NCI-H1417 (cell line): Measurements from ENCODE around the gene ZSCAN4.

Experiments
- DNase-seq, 3 experiments: peaks; one replicate each; lab custom pipeline; 2025; lab: John Stamatoyannopoulos, UW

The ZSCAN4 gene

DNA sequence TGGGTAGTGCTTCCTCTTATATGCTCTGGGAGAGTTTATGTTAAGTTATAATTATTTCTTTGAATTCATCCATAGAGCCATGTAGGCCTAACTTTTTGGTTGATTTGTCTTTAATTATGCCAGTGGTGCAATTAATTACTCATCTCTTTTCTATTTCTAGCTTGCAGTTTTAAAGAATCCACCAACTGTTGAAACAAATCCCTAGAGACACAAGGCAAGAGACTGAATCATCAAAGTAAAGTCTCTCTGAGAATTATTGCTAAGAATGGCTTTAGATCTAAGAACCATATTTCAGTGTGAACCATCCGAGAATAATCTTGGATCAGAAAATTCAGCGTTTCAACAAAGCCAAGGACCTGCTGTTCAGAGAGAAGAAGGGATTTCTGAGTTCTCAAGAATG is 7.1 kb downstream of the ZSCAN4 start:
- no peak for DNase-seq

DNA sequence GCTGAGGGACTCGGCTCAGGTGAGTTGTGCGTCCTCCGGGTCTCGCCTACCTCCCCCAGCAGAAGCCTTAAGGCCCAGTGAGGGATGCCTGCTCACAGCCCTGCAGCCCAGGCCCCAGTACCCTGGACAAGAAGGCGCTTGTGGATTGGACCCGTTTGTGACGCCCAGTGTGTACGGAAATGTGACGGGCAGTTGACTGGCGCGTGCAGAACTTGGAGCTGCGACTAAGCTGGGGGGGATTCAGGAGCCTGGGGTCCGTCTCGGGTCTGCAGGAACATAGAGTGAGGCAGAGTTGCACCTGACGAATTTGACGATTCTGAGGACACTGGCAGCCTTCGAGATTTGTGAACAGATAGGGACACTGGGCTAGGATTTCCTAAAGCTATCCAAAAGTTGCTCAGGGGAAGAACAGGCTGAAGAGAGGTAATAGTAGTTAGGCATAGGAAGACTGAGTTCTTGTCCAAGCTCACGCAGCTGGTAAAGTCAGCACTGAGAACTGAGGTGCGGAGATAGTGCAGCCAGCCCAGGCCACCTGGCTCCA is 13.6 kb downstream of the ZSCAN4 start:
- no peak for DNase-seq

DNA sequence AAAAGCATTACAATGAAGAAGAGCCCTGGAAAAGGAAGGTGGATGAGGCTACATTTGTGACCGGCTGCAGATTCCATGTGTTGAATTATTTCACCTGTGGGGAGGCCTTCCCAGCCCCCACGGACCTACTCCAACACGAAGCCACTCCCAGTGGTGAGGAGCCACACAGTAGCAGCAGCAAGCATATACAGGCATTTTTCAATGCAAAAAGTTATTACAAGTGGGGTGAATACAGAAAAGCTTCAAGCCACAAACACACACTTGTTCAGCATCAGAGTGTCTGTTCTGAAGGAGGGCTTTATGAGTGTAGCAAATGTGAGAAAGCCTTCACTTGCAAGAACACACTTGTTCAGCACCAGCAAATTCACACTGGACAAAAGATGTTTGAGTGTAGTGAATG is 18.0 kb downstream of the ZSCAN4 start:
- no peak for DNase-seq

DNA sequence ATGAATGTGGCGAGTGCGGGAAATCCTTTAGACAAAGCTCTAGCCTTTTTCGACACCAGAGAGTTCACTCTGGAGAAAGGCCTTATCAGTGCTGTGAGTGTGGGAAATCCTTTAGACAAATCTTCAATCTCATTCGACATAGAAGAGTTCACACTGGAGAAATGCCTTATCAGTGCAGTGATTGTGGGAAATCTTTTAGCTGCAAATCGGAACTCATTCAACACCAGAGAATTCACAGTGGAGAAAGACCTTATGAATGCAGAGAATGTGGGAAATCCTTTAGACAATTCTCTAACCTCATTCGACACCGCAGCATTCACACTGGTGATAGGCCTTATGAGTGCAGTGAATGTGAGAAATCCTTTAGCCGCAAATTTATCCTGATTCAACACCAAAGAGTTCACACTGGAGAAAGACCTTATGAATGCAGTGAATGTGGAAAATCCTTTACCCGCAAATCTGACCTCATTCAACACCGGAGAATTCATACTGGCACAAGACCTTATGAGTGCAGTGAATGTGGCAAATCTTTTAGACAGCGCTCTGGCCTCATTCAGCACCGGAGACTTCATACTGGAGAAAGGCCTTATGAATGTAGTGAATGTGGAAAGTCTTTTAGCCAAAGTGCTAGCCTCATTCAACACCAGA is 18.8 kb downstream of the ZSCAN4 start:
- no peak for DNase-seq

- no peak for DNase-seq
These were observed 19.5 kb downstream of the ZSCAN4 start for GRCh38 chr19:57688011-57688763.

GRCh38 chr19:57689750-57690149 is 21.0 kb downstream of the ZSCAN4 start:
- DNase-seq = no peak

DNA sequence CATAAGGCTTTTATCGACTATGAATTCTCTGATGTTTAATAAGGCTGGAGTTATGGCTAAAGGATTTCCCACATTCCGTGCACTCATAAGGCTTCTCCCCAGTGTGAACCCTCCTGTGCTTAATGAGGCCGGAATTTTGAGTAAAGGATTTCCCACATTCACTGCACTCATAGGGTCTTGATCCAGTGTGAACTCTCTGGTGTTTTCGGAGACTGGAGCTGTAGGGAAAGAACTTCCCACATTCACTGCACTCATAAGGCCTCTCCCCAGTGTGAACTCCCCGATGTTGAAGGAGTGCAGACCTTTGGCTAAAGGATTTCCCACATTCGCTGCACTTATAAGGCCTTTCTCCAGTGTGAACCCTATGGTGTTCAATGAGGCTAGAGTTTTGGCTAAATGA is 32.9 kb downstream of the ZSCAN4 start:
- no peak for DNase-seq

GRCh38 chr19:57706346-57706745 is 37.6 kb downstream of the ZSCAN4 start:
- DNase-seq = no peak

DNA sequence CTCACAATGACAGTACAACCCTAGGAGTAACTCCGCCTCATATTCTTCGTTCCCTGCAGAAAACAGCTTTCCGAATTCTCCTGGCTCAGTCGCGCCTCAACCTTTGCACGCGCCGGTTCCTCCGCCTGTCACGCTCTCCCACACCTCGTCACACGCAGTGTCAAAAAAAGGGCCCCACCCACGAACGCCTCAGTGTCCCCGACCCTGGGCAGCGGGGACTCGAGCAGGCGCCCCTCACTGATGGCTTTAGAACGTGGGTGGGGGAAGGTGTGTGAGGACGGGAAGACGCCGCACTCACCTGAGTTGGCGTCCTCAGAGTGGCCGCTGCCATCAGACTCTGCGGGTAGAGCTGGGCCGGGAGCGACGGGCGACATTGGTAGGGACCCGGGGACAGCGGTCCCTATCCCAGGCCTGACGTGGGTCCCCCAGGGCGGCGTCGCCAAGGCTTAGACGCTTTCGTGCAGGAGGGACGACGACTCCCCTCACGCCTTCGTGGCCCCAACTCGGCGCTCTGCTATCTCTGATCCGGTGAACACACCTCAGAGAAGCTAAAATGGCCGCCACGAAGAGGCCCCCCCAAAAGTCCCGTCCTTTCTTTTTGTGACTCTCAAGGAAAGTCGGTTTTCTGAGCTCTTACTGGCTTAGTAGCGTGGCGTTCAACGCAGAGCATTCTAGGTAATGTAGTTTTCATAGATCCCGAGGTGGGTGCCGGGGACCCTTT is 40.1 kb downstream of the ZSCAN4 start, which contains the start of gene ZNF154:
TSS of gene ZNF154 (minus strand) at position 564 of the 721 bp plus-strand sequence. CDS start at position 331, 233 bp downstream.
- DNase-seq = no peak

- no peak for DNase-seq
These were observed 40.9 kb downstream of the ZSCAN4 start for GRCh38 chr19:57709616-57710015.

DNA sequence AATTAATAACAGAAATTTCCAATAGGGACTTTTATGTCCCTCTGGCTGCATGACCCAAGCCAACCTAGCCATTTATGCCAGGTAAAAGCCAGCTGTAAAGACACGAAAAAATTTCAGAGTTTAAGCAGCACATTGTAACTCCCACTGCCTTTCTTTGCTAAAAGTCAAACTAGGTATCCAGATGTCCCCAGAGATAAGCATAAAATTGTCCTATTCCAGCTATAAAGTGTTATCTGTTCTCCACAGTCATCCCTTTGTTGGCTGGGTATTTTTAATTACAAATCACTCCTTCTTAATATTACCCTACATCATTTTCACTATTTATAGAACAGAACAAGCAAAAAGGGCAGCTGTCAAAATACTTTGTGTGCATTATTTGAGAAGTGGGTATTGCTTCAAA is 43.5 kb downstream of the ZSCAN4 start:
- DNase-seq = no peak

GRCh38 chr19:57719424-57719823 is 50.7 kb downstream of the ZSCAN4 start:
- DNase-seq = peak in 1 of 3 experiments; percentile 52

- peak in 1 of 3 experiments; percentile 52 for DNase-seq
These were observed 51.3 kb downstream of the ZSCAN4 start for GRCh38 chr19:57719901-57720519.

GRCh38 chr19:57720878-57721277 is 52.1 kb downstream of the ZSCAN4 start:
- DNase-seq = no peak
